ENCODE data around the gene PUM2.
"Not testable (repeated sequence)": the region's sequence is repeated elsewhere in the genome, so short reads cannot be mapped to it uniquely, and the experiment has no call there.

Gene PUM2

DNA sequence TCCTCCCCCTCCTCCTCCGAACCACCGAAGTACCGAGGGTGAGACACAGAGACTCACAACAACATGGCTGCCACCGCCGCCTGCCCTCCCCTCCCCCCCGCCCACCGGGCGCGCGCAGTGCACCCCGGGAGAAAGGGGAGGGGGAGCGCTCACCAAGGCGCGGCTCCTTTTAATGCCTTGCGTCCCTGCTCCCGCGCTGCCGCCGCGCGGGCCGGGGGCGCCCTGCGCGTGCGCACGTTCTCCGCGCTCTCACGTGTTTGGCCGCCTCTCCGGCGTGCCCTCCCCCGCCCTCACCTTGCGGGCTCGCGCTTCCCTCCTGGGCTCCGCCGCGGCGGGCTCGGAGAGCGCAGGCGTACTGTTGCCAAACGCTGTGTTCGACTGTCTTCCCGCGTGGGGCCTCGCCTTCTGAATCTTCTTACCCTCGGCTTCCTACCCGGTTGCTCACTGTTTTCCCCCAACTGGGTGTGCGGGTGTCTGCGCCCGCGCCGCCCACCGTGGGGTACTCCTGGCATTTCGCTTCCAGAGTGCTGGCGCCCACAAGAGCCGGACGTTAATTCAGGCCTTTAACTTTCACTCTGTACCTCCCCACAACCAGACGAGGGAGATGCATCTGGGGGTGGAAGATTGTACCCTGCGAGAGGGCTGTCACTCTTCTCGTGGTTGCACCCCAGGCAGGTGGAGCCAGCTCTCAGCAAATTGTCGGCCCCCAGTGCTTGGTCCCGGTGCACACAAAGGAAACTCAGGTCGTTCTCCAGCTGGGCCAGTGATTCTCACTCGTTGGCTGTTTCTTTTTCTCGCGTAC, at the start of gene PUM2:
Gene PUM2, minus strand, starts transcription at position 92 of the 802 bp plus-strand sequence. CDS start 23,484 bp downstream, outside the sequence.
- DNase-seq: peak; percentile 91

DNA sequence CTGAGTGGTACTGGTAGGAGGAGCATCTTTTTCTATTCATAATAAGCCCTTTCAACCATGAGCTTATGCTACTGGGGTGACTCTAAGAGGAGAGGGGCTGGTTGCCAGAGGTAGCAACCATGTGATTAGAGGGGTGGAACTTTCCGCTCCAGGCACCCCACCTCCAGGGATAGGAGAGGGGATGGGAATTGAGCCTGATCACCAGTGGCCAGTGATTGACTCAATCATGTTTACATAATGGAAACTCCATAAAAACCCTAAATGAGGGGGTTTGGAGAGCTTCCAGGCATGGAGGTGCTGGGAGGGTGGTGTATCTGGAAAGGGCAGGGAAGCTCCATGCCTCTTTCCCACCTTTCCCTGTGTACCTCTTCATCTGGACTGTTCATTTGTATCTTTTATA, 49.7 kb upstream of the PUM2 start:
- no peak for DNase-seq

DNA sequence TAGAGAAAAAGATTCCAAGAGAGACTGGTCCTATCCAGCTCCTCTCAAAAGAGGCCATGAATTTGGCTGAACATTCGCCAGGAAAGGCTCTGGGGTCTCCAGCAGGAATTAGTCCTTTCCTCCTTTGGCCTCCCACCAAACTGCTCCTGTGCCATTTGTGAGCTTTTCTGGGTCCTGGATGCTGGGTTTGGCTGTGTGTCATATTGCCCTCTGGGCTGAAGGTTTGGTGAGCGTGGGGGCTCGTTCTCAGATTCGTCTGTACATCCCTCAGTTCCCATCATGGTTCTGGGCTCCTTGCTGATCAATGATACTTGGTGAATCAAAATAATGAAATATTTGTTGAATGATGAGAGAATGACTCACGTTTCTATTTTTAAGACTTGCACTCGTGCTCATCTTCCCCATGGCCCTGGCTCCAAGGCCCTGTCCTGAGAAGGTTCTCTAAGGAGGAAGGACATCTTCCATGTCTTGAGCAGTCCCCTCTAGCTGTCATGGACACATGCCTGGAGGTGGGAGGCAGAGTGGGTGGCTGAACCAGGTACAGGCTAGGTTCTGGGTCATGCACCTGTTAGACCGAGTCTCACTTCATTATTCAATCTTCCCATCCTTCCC, 48.4 kb upstream of the PUM2 start:
- no peak for DNase-seq

DNA sequence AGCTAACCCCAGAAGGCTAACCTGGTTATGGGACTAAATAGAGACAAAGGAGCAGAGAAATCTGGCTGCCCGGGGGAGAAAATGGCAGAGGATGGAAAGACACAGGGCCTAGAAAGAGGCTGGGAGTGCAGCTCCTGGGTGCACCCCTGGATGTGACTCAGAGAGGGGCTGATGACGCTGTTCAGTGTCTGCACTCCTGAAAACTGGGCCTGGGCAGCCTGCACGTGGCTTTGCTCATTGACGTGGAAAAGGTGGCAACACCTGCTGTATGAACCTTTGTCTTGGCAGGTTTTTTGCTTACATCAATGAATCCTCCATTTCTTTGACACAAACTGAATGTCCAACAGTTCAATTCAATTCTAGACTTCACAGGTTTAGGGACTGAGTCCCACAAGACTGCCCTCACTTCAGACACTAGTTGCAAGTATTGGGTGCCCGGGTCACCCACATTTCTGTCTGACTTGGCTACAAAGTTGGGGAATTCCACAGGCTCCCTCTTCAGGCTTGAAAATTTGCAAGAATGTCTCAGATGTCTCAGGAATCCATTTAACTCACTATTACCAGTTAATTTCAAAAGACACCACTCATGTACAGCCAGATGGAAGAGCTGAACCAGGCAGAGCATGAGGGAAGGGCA, 47.3 kb upstream of the PUM2 start:
- DNase-seq: no peak

- DNase-seq: no peak
Measured at GRCh38 chr2:20396356-20397000, 45.8 kb upstream of the PUM2 start.

DNA sequence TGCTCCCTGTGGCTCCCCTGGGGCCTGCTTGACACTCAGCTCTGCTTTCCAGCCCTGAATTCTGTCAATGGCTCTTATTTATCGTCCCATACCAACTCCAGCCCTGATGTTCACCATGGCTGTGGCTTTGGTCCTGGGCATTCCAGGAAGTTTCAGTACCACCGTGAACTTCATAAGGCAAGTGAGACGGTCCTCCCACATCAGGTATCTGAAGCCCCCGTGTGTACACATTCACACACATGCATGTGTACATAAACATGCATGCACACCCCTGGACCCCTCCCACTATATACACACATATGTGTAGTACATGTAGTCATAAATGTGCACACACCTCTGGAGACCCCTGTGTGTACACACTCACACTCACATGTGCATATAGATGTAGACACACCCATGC, 43.3 kb upstream of the PUM2 start:
- no peak for DNase-seq

DNA sequence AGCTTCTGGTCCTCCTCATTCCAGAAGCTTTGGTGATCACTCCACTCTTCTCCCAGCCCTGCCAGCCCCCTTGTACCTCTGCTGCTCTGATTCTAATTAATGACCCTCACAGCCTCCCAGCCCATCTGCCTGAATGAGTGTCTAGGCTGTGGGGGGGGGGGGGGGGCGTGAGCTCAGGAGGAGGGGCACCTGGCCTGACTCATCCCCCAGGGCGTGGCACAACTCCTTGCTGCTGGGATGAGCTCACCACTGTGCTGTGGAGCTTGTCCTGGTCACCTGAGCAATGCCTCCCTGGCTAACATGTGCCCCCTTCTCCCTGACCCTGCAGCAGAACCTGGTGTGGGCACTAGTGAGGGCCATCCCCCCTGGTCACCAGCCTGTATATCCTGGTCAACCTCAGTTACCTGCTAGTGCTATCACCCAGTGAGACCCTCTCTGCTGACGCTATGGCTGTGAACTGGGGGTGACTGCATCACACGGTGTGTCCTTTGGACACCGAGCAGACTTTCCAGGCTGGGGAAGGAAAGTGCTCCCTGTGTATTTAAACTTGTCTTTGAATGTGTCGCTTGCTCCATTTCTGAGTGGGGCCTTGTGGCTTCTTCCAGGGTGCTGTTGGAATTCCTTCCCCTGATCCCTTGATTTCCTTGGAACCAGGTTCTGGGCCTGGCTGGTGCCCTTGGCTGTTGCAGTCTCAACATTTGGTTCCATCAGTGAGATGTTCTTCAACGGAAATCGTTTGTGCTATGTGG, 41.5 kb upstream of the PUM2 start:
- no peak for DNase-seq

DNA sequence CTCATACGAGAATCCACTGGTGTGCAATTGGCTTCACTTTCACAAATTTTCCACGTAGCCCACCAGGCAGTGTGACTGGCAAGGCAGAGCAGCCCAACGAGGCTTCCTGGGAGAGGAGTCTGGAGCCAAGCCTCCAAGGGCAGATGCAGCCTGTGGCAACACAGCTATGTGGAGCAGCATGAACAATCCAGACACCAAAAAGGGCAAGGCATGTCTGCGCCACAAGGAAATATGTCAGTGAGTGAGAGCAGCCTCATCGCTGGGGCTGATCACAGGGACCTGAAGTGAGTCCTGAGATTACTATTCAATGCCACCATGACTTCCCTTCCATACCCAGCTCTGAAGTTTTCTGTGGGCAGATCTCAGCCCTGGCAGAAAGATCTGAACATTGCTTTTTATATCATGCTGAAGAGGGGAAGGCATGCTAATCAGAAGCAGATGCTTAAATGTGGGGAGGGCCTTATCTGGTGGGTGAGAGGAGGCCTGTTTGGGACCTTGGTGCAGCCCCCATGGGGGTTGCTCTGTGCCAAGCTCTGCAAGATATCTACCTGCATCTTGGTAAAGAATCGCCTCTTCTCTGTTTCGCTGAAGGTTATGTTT, 40.0 kb upstream of the PUM2 start:
- DNase-seq: no peak

GRCh38 chr2:20384953-20385352, 34.3 kb upstream of the PUM2 start:
- DNase-seq: no peak

DNA sequence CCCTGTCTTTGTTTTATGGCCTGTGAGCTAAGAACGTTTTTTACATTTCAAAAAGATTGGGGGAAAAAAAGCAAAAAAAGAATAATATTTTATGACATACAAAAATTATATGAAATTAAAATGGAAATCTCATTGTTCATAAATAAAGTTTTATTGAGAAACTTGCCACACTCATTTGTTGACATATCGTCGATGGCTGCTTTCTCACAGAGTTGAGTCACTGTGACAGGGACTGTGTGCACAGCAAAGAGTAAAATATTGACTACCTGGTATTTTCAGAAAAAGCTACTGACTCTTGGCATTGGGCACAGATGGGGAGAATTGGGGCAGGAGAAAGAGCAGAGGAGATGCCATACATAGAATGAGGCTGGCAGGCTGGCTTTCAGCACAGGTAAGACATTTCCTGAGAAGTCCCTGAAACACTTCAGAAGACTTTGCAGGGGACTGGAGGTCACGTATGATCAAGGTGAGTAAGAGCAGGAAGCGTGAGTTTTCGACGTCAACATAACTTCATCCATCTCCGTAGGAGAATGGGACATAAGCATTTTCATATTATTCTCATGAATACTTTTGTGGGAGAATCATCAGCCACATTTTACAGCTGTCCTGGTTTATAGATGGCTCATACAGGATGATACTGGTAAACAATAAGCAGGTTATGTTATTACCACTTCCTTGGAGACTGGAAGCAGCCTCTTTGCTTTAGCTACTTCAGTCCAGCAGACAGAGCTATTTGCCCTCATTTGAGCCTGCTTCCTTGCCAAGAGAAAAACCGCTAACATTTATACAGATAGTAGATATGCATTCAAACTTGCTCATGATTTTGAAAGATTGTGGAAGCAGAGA, 32.5 kb upstream of the PUM2 start:
- DNase-seq: no peak

- DNase-seq: peak; percentile 38
Measured at GRCh38 chr2:20381457-20381856, 30.8 kb upstream of the PUM2 start.

DNA sequence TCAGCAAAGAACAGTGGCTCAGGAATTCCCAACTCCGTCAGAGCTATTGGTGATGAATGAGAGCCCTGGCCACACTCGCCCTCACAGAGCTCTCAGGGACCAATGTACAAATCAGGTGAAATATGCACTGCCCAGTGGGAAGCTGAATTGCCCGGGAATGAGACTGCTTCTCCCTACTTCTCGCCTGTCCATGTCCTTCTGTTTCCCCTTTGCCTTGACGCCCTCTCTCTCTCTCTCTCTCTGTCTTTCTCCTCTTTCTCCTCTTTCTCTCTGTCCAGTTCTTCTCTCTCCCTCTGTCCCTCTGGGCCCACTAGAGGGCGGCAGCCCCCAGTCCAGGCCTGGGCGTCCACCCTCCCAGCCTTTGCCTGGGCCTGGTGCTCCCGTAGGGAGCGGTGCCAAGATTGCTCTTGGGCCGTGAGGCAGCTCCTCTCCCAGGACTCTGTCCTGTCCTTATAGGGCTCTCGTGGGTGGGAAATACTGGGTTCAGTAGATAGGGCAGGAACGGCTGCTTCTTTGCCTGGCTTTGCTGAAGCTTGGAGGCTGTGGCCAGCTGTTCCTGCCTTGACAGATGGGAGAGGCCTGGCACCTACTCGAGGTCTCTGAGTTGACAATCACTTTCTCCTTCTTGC, 28.4 kb upstream of the PUM2 start:
- peak; percentile 93 for DNase-seq

DNA sequence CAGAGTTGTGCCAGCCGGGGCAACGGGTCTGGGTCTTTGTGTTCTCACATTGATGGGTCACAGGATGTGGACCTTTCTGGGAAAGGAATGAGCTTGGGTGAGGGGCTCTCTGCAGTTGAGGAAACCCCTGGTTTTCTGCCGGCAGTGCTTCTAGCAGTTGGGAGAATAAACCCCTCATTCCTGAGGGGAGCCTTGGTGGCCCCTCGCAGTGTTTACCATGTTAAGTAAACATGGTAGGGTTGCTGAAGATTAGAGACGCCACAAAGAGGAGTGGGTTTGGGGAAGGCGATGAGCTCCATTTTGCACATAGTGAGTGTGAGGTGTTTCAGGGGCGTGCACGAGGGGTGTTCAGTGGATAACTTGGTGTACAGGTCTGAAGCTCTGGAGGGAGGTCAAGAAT, 27.7 kb upstream of the PUM2 start:
- no peak for DNase-seq

DNA sequence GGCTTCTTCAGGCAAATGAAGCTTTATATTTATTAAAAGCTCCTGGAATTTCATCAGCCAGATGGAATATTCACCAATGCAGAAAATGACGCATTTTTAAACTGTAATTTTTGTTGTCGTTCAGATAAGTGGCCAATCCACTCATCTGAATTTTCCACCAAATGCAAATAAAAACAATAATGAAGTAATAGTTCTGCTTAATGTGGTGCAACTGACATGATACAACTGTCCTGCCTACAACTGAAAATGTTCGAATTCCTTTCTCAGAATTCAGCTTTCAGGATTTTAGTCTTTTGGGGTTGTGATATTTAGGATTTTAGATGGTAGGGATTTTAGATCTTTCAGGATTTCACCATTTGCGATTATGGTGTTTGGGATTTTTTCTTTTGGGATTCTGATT, 27.1 kb upstream of the PUM2 start:
- DNase-seq: no peak

GRCh38 chr2:20374982-20375381, 24.3 kb upstream of the PUM2 start:
- DNase-seq: not testable (repeated sequence)

DNA sequence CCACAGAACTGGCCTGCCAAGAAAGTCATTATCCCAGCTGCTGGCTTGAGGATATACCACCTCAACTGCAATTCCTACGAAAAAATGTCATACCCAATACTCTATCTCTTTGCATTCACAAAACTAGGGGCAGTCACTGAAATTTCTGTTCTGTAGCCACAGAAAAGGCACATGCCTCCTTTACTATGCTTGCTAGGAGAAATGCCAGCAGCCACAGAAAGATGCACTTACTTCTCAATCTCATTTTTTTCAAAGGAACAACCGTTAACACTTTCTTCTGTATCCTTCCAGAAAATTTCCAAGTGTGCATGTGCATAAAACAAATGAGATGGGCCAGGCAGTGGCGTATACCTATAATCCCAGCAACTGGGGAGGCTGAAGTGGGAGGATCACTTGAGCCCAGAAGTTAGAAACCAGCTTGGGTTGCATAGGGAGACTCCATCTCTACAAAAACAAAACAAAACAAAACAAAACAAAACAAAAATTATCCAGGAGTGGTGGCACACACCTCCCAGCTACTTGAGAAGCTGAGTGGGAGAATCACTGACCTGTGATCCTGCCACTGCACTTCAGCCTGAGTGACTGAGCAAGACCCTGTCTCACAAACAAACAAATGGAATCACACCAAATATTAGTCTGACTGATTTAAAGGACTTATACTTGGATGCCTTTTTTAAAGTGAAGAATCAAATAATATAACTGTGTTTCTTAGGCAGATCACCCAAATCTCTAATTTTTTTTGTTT, 22.4 kb upstream of the PUM2 start:
- no peak for DNase-seq

DNA sequence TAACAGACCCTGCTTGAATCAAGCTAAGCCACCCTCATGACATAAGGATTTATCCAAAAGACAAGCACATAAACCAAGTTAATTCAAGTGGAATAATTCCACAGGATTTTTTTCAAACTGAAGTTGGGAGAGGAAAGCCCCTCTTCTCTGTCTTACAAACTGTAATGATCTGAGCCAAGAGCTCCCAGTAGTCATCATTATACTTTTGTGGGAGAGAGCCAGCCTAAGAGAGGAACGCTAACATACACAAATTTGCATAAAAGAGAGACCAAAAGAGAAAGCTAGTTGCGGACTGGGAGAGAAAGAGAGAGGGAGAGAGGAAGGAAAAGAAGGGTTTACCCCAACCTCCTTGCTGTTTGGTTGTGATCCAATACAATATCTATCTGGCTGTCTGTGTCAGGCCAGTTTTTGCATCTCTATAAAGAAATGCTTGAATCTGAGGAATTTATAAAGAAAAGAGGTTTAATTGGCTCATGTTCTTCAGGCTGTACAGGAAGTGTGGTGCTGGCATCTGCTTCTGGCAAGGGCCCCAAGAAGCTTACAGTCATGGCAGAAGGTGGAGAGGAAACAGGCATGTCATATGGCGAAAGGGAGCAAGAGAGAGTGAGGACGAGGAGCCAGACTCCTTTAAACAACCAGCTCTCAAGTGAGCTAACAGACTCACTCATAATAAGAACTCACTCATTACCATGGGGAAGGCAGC, 20.8 kb upstream of the PUM2 start:
- DNase-seq: no peak

- DNase-seq: no peak
Measured at GRCh38 chr2:20370191-20370590, 19.5 kb upstream of the PUM2 start.

- no peak for DNase-seq
Measured at GRCh38 chr2:20369366-20369765, 18.7 kb upstream of the PUM2 start.

DNA sequence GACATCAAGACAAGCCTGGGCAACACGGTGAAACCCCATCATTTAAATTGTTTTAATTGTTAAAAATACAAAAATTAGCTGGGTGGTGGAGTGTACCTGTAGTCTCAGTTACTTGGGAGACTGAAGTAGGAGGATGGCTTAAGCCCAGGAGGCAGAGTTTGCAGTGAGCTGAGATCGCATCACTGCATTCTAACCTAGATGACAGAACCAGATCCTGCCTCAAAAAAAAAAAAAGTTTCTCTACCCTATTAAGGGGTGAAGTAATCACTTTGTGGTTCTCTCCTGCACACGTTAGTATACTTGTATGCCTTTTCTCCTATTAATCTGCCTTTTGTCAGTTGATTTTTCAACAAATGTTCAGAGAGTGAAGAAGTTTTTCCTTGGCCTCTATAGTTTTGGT, 18.1 kb upstream of the PUM2 start:
- no peak for DNase-seq

All from DMS 273 treated with DMSO at 0.1 percent for 48 hours (cell line).